H1 (cell line): ENCODE results near the gene KATNIP. TPM values are rescaled to one million over a fixed set of nuclear protein-coding genes. Genes with fewer than 3 reads are reported as not detected.

Source experiments
- CREB1 ChIP-seq: IDR thresholded peaks from 2 replicates; pipeline ENCODE4 v1.6.1; 2012; ENCODE audit warnings: inconsistent platforms
- CTBP2 ChIP-seq: IDR thresholded peaks from 2 replicates; pipeline ENCODE4 v1.7.0; 2011; ENCODE audit warnings: borderline replicate concordance, mild to moderate bottlenecking, moderate library complexity, mixed read lengths, low read length; ENCODE audit not compliant: insufficient read depth, insufficient read length
- KDM4A ChIP-seq: IDR thresholded peaks from one replicate; pipeline ENCODE4 v1.7.1; 2012; ENCODE audit warnings: low read depth, mild to moderate bottlenecking, moderate library complexity, low read length, inconsistent platforms; ENCODE audit not compliant: severe bottlenecking
- RFX5 ChIP-seq: IDR thresholded peaks from 2 replicates; pipeline ENCODE4 v1.6.1; 2011; ENCODE audit warnings: low read depth, low read length, improper control_type of control experiment, borderline replicate concordance
- SIN3A ChIP-seq, 2 experiments: IDR thresholded peaks in 1 of 2; conservative IDR thresholded peaks in 1 of 2; 2 replicates each; pipeline ENCODE4 v1.6.1; 2011 to 2012; ENCODE audit warnings: low read length in 2 of 2, improper control_type of control experiment in 1 of 2, low read depth in 1 of 2, mild to moderate bottlenecking in 1 of 2
- polyA plus RNA-seq, 7 experiments: library from polyadenylated mRNA; depleted of rRNA in 3 of 7; stranded (reverse) in 5 of 7; unstranded in 2 of 7; fragments of >200 nt in 5 of 7; fragments of 200-250 nt in 2 of 7; gene quantifications; 1 replicate in 5 of 7; 2 replicates in 1 of 7; 4 replicates in 1 of 7; pipeline versions ENCODE4 v1.2.1 to v1.2.3, GENCODE V29; 2011 to 2013; ENCODE audit warnings: missing spikeins in 2 of 7, mixed read lengths in 2 of 7
- total RNA-seq: library from RNA; stranded (reverse); fragmentation: NEBNext Ultra II Directional; extraction: Animal tissue kit (Norgen Biotek cat#: 25700); gene quantifications from 2 replicates; pipeline ENCODE4 v1.2.1, GENCODE V29; 2021
- TF ChIP-seq, protein P1 (sequence below): fragments of 300-600 bp; sonication (generic); IDR thresholded peaks from 2 replicates; pipeline ENCODE4 v1.7.1; 2012; ENCODE audit warnings: low read length, moderate library complexity, mild to moderate bottlenecking, inconsistent platforms; ENCODE audit not compliant: insufficient replicate concordance
- TF ChIP-seq, protein P2 (sequence below), 3 experiments: IDR thresholded peaks; 1 replicate in 2 of 3; 2 replicates in 1 of 3; pipeline versions ENCODE4 v1.5.1 to v1.6.1; 2011; ENCODE audit warnings: low read length in 3 of 3, mild to moderate bottlenecking in 3 of 3, inconsistent platforms in 2 of 3, low read depth in 1 of 3, moderate library complexity in 1 of 3; ENCODE audit not compliant: insufficient read depth in 1 of 3; ENCODE audit errors: control extremely low read depth in 1 of 3

Gene KATNIP
- total and polyA plus RNA-seq, 2 of the 8 experiments (the other 6 are each of a cell fraction or from before 2014, with no cell fraction given), result 7.9 to 20.0 TPM

DNA sequence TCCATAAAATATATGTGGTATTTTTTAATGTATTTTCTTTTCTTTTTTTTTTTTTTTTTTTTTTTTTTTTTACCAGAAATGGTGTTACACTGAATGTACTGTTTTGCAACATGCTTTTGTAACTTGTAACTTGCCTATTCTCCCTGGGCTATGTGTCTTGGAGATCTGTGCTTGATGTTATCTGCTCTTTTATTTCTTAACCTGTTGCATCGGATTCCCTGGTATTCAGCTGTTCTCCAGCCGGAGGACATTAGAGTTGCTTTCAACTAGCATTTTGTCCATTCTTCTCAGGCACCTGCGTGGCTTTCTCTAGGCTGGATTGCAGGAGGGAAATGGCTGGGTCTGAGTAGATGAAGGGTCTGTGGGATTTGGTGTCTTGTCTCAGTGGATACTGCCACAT is 47.4 kb downstream of the KATNIP start (continued):
- TF ChIP-seq, protein P1, sequence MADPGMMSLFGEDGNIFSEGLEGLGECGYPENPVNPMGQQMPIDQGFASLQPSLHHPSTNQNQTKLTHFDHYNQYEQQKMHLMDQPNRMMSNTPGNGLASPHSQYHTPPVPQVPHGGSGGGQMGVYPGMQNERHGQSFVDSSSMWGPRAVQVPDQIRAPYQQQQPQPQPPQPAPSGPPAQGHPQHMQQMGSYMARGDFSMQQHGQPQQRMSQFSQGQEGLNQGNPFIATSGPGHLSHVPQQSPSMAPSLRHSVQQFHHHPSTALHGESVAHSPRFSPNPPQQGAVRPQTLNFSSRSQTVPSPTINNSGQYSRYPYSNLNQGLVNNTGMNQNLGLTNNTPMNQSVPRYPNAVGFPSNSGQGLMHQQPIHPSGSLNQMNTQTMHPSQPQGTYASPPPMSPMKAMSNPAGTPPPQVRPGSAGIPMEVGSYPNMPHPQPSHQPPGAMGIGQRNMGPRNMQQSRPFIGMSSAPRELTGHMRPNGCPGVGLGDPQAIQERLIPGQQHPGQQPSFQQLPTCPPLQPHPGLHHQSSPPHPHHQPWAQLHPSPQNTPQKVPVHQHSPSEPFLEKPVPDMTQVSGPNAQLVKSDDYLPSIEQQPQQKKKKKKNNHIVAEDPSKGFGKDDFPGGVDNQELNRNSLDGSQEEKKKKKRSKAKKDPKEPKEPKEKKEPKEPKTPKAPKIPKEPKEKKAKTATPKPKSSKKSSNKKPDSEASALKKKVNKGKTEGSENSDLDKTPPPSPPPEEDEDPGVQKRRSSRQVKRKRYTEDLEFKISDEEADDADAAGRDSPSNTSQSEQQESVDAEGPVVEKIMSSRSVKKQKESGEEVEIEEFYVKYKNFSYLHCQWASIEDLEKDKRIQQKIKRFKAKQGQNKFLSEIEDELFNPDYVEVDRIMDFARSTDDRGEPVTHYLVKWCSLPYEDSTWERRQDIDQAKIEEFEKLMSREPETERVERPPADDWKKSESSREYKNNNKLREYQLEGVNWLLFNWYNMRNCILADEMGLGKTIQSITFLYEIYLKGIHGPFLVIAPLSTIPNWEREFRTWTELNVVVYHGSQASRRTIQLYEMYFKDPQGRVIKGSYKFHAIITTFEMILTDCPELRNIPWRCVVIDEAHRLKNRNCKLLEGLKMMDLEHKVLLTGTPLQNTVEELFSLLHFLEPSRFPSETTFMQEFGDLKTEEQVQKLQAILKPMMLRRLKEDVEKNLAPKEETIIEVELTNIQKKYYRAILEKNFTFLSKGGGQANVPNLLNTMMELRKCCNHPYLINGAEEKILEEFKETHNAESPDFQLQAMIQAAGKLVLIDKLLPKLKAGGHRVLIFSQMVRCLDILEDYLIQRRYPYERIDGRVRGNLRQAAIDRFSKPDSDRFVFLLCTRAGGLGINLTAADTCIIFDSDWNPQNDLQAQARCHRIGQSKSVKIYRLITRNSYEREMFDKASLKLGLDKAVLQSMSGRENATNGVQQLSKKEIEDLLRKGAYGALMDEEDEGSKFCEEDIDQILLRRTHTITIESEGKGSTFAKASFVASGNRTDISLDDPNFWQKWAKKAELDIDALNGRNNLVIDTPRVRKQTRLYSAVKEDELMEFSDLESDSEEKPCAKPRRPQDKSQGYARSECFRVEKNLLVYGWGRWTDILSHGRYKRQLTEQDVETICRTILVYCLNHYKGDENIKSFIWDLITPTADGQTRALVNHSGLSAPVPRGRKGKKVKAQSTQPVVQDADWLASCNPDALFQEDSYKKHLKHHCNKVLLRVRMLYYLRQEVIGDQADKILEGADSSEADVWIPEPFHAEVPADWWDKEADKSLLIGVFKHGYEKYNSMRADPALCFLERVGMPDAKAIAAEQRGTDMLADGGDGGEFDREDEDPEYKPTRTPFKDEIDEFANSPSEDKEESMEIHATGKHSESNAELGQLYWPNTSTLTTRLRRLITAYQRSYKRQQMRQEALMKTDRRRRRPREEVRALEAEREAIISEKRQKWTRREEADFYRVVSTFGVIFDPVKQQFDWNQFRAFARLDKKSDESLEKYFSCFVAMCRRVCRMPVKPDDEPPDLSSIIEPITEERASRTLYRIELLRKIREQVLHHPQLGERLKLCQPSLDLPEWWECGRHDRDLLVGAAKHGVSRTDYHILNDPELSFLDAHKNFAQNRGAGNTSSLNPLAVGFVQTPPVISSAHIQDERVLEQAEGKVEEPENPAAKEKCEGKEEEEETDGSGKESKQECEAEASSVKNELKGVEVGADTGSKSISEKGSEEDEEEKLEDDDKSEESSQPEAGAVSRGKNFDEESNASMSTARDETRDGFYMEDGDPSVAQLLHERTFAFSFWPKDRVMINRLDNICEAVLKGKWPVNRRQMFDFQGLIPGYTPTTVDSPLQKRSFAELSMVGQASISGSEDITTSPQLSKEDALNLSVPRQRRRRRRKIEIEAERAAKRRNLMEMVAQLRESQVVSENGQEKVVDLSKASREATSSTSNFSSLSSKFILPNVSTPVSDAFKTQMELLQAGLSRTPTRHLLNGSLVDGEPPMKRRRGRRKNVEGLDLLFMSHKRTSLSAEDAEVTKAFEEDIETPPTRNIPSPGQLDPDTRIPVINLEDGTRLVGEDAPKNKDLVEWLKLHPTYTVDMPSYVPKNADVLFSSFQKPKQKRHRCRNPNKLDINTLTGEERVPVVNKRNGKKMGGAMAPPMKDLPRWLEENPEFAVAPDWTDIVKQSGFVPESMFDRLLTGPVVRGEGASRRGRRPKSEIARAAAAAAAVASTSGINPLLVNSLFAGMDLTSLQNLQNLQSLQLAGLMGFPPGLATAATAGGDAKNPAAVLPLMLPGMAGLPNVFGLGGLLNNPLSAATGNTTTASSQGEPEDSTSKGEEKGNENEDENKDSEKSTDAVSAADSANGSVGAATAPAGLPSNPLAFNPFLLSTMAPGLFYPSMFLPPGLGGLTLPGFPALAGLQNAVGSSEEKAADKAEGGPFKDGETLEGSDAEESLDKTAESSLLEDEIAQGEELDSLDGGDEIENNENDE, result no peak
- no peak for TF ChIP-seq RFX5
- TF ChIP-seq KDM4A, result no peak
- TF ChIP-seq CREB1, result no peak
- TF ChIP-seq SIN3A (conservative IDR thresholded peaks at IDR 0.05 in 1 of 2, IDR thresholded peaks at IDR 0.05 in 1 of 2; ENCODE audit: low read depth in 1 of 2, low read length in 2 of 2), result no peak
- TF ChIP-seq, protein P2, sequence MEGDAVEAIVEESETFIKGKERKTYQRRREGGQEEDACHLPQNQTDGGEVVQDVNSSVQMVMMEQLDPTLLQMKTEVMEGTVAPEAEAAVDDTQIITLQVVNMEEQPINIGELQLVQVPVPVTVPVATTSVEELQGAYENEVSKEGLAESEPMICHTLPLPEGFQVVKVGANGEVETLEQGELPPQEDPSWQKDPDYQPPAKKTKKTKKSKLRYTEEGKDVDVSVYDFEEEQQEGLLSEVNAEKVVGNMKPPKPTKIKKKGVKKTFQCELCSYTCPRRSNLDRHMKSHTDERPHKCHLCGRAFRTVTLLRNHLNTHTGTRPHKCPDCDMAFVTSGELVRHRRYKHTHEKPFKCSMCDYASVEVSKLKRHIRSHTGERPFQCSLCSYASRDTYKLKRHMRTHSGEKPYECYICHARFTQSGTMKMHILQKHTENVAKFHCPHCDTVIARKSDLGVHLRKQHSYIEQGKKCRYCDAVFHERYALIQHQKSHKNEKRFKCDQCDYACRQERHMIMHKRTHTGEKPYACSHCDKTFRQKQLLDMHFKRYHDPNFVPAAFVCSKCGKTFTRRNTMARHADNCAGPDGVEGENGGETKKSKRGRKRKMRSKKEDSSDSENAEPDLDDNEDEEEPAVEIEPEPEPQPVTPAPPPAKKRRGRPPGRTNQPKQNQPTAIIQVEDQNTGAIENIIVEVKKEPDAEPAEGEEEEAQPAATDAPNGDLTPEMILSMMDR (IDR thresholded peaks at IDR 0.05; ENCODE audit: control extremely low read depth in 1 of 3, insufficient read depth in 1 of 3, low read depth in 1 of 3, low read length in 3 of 3), result no peak
- TF ChIP-seq CTBP2, result no peak
